Vagina (tissue), 2 donors: ENCODE measurements around the gene RUSC1. TPM values are rescaled to one million over a fixed set of nuclear protein-coding genes. Genes with fewer than 3 reads are reported as not detected.
A peak's percentile ranks its signal among the peaks of the same experiment; 100 is the strongest.
"Not testable (repeated sequence)": the region's sequence is repeated elsewhere in the genome, so short reads cannot be mapped to it uniquely, and the experiment has no call there.

ENCODE experiments used
- DNase-seq, 2 donors: peaks; one replicate each; pipeline ENCODE4 v3.0.0-alpha.2; 2017; ENCODE audit errors: extremely low spot score in 2 of 2
- H3K27ac ChIP-seq: fragments of 200-600 bp; sonication (generic); one replicate; pipeline ENCODE4 v1.5.1; 2019
- H3K27me3 ChIP-seq: fragments of 200-600 bp; sonication (generic); one replicate; pipeline ENCODE4 v1.5.1; 2019
- H3K36me3 ChIP-seq, 2 donors: fragments of 200-600 bp; sonication (generic); one replicate each; pipeline ENCODE4 v1.5.1; 2017 to 2019
- H3K4me1 ChIP-seq: fragments of 200-600 bp; sonication (generic); one replicate; pipeline ENCODE4 v1.5.1; 2019
- H3K4me3 ChIP-seq, 2 donors: fragments of 200-600 bp; sonication (generic); 1 replicate in 1 of 2; 2 replicates in 1 of 2; pipeline ENCODE4 v1.5.1; 2016 to 2019
- H3K9me3 ChIP-seq: fragments of 200-600 bp; sonication (generic); one replicate; pipeline ENCODE4 v1.5.1; 2019
- CTCF ChIP-seq, 3 experiments: fragments of 450-650 bp in 2 of 3; fragments of 200-600 bp in 1 of 3; sonication (generic) in 1 of 3; IDR thresholded peaks; one replicate each; pipeline ENCODE4 v1.5.1; 2017 to 2019; ENCODE audit warnings: antibody characterized with exemption in 3 of 3, mild to moderate bottlenecking in 2 of 3, moderate library complexity in 2 of 3
- POLR2A ChIP-seq, 2 donors: fragments of 450-650 bp; IDR thresholded peaks; one replicate each; pipeline ENCODE4 v1.6.1; 2017; ENCODE audit warnings: antibody characterized with exemption in 2 of 2, mild to moderate bottlenecking in 2 of 2, moderate library complexity in 2 of 2
- POLR2AphosphoS5 ChIP-seq, 2 donors: sonication (generic); formaldehyde crosslinking; IDR thresholded peaks; one replicate each; pipeline ENCODE4 v1.9.0; 2017; ENCODE audit warnings: antibody characterized with exemption in 2 of 2, mild to moderate bottlenecking in 2 of 2, low read depth in 1 of 2; ENCODE audit not compliant: insufficient read depth in 1 of 2
- intact Hi-C: fragments of 100-400 bp; cut with DNase I; formaldehyde crosslinking; loops from one replicate; pipeline ENCODE4 v1.15.1; 2023
- total RNA-seq: library from RNA; depleted of rRNA; stranded (reverse); fragments of >200 nt; gene quantifications from one replicate; pipeline ENCODE4 v1.2.3, GENCODE V29; 2016

RUSC1 gene
- total RNA-seq, 1 donor from 2014 or later = 24.3 TPM

- H3K4me1 ChIP-seq = no peaks in the 10 kb centered on the region
- no peak overlapping the region for H3K27ac ChIP-seq
- no peak for DNase-seq
- H3K4me3 ChIP-seq = no peak overlapping the region
- H3K9me3 ChIP-seq = no peaks in the 10 kb centered on the region
- intact Hi-C loops = no loop called here
- H3K27me3 ChIP-seq = no peaks in the 10 kb centered on the region
- peaks cover 0 to 5% of the 10 kb centered on the region in 2 donors for H3K36me3 ChIP-seq
- TF ChIP-seq POLR2A (IDR thresholded peaks at IDR 0.05) = no peak
- TF ChIP-seq POLR2AphosphoS5 (IDR thresholded peaks at IDR 0.05; ENCODE audit: insufficient read depth in 1 of 2, low read depth in 1 of 2) = no peak
- TF ChIP-seq CTCF (IDR thresholded peaks at IDR 0.05) = no peak
Observed at GRCh38 chr1:155287987-155288543, 32.6 kb upstream of the RUSC1 start.

GRCh38 chr1:155291006-155291405, 29.7 kb upstream of the RUSC1 start:
- H3K27me3 ChIP-seq, intact Hi-C loops, H3K27ac ChIP-seq, H3K4me3 ChIP-seq, H3K9me3 ChIP-seq, DNase-seq, H3K36me3 ChIP-seq: not testable (repeated sequence)
- H3K4me1 ChIP-seq = peaks cover 15% of the 10 kb centered on the region

- TF ChIP-seq POLR2A (IDR thresholded peaks at IDR 0.05) = no peak
- no peak for TF ChIP-seq POLR2AphosphoS5 (IDR thresholded peaks at IDR 0.05; ENCODE audit: insufficient read depth in 1 of 2, low read depth in 1 of 2)
- TF ChIP-seq CTCF (IDR thresholded peaks at IDR 0.05) = no peak
- intact Hi-C loops = no loop called here
- Histone ChIP-seq H3K27me3 (no peaks in the 10 kb centered on the region), H3K4me3 (no peak overlapping the region), H3K36me3 (no peaks in the 10 kb centered on the region), H3K9me3 (no peaks in the 10 kb centered on the region), H3K27ac (no peak overlapping the region), H3K4me1 (peaks cover 15% of the 10 kb centered on the region)
- DNase-seq = no peak
Observed at GRCh38 chr1:155293086-155293749, 27.5 kb upstream of the RUSC1 start.

GRCh38 chr1:155294520-155295182, 26.0 kb upstream of the RUSC1 start:
- Histone ChIP-seq H3K27me3 (no peaks in the 10 kb centered on the region), H3K4me1 (peaks cover 15% of the 10 kb centered on the region), H3K4me3 (peak overlapping the region in 1 of 2 donors; percentile 25), H3K27ac (no peak overlapping the region), H3K9me3 (no peaks in the 10 kb centered on the region), H3K36me3 (no peaks in the 10 kb centered on the region)
- intact Hi-C loops = no loop called here
- DNase-seq = no peak
- TF ChIP-seq POLR2AphosphoS5 (IDR thresholded peaks at IDR 0.05; ENCODE audit: insufficient read depth in 1 of 2, low read depth in 1 of 2) (no peak), CTCF (IDR thresholded peaks at IDR 0.05) (no peak)

GRCh38 chr1:155295183-155295941, 25.3 kb upstream of the RUSC1 start:
- peaks cover 15% of the 10 kb centered on the region for H3K4me1 ChIP-seq
- H3K9me3 ChIP-seq = no peaks in the 10 kb centered on the region
- H3K4me3 ChIP-seq = peak overlapping the region in 1 of 2 donors; percentile 25
- DNase-seq = no peak
- H3K27ac ChIP-seq = no peak overlapping the region
- intact Hi-C loops = no loop called here
- no peaks in the 10 kb centered on the region for H3K27me3 ChIP-seq
- TF ChIP-seq CTCF (IDR thresholded peaks at IDR 0.05) = no peak
- TF ChIP-seq POLR2AphosphoS5 (IDR thresholded peaks at IDR 0.05; ENCODE audit: insufficient read depth in 1 of 2, low read depth in 1 of 2) = no peak
- no peak for TF ChIP-seq POLR2A (IDR thresholded peaks at IDR 0.05)
- no peaks in the 10 kb centered on the region for H3K36me3 ChIP-seq
